Measurements from ENCODE around the gene ABLIM3. TPM values are rescaled to one million over a fixed set of nuclear protein-coding genes. Genes with fewer than 3 reads are reported as not detected.
A peak's percentile ranks its signal among the peaks of the same experiment; 100 is the strongest.

Gene ABLIM3
- total RNA-seq, 3 donors from 2014 or later (not counting 1 experiment from before 2014, with no cell fraction given): 0.41 to 2.4 (median 1.2) TPM

GRCh38 chr5:149262315-149262714 is 121.0 kb downstream of the ABLIM3 start:
- H3K9me3 ChIP-seq (ENCODE audit: control insufficient read depth, insufficient read depth, low read length): no peaks in the 10 kb centered on the region
- H3K4me3 Mint-ChIP-seq: no peak overlapping the region
- peaks cover 0 to 20% of the 10 kb centered on the region in 2 donors for H3K27me3 Mint-ChIP-seq (ENCODE audit: low read depth in 2 of 2)
- TF ChIP-seq CTCF (IDR thresholded peaks at IDR 0.05): no peak
- no peaks in the 10 kb centered on the region for H3K27me3 ChIP-seq (ENCODE audit: control insufficient read depth, insufficient read depth, low read length)
- no peak overlapping the region for H3K27ac Mint-ChIP-seq
- no peaks in the 10 kb centered on the region for H3K9me3 Mint-ChIP-seq
- intact Hi-C loops (cut with micrococcal nuclease): no loop called here
- WGBS (ENCODE audit: insufficient coverage): 75% methylated on average over 4 of the region's 4 CpGs
- DNase-seq (no peak), ATAC-seq (no peak)
- H3K36me3 ChIP-seq (ENCODE audit: control insufficient read depth, insufficient read depth, low read length): no peaks in the 10 kb centered on the region
- H3K4me1 ChIP-seq (ENCODE audit: control insufficient read depth, insufficient read depth, low read length): no peaks in the 10 kb centered on the region
- H3K4me3 ChIP-seq (ENCODE audit: low read length): no peak overlapping the region
- H3K27ac ChIP-seq (ENCODE audit: low read length): no peak overlapping the region
- H3K36me3 Mint-ChIP-seq: no peaks in the 10 kb centered on the region
- peaks cover 0 to 4% of the 10 kb centered on the region in 2 donors for H3K4me1 Mint-ChIP-seq

- WGBS (ENCODE audit: insufficient coverage): 51% methylated on average over 12 of the region's 12 CpGs
- Mint-ChIP-seq H3K4me3 (no peak overlapping the region), H3K9me3 (peaks cover 2 to 6% of the 10 kb centered on the region in 2 donors), H3K4me1 (peaks cover 0 to 4% of the 10 kb centered on the region in 2 donors), H3K36me3 (no peaks in the 10 kb centered on the region), H3K27me3 (ENCODE audit: low read depth in 2 of 2) (peaks cover 0 to 15% of the 10 kb centered on the region in 2 donors), H3K27ac (no peak overlapping the region)
- peaks cover 12% of the 10 kb centered on the region for H3K9me3 ChIP-seq (ENCODE audit: control insufficient read depth, insufficient read depth, low read length)
- no peak overlapping the region for H3K27ac ChIP-seq (ENCODE audit: low read length)
- intact Hi-C loops (cut with micrococcal nuclease): no loop called here
- no peaks in the 10 kb centered on the region for H3K36me3 ChIP-seq (ENCODE audit: control insufficient read depth, insufficient read depth, low read length)
- DNase-seq: peak in 1 of 2 donors; percentile 65
- no peak overlapping the region for H3K4me3 ChIP-seq (ENCODE audit: low read length)
- ATAC-seq: peak; percentile 42 to 75 (median 59)
- no peaks in the 10 kb centered on the region for H3K4me1 ChIP-seq (ENCODE audit: control insufficient read depth, insufficient read depth, low read length)
- H3K27me3 ChIP-seq (ENCODE audit: control insufficient read depth, insufficient read depth, low read length): no peaks in the 10 kb centered on the region
- no peak for TF ChIP-seq CTCF (IDR thresholded peaks at IDR 0.05)
Measured at GRCh38 chr5:149264439-149265067, 123.3 kb downstream of the ABLIM3 start.

DNA sequence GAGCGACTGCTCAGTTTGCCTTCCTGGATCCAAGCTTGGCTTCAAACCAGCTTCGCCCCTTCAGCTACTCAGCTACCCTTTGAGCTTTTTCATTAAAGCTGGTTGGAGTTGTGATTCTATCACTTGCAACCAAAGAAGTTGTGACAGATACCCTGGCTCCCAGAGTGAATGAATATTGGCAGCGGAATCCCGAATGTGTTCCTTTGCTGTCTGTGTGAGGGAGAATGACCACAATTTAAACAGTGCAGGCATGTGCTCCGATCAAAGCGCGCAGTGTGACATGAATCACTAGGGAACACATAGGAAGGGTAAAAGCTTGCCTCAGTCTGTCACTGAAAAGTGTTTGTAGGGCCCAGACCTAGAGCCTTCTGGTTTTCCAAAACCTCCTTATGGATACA is 123.8 kb downstream of the ABLIM3 start:
- TF ChIP-seq CTCF (IDR thresholded peaks at IDR 0.05): no peak
- ATAC-seq (no peak), DNase-seq (no peak)
- WGBS (ENCODE audit: insufficient coverage): 92% methylated on average over 7 of the region's 7 CpGs
- intact Hi-C loops (cut with micrococcal nuclease): no loop called here
- no peak overlapping the region for H3K4me3 Mint-ChIP-seq
- Histone ChIP-seq H3K4me3 (ENCODE audit: low read length) (no peak overlapping the region), H3K36me3 (ENCODE audit: control insufficient read depth, insufficient read depth, low read length) (no peaks in the 10 kb centered on the region), H3K27ac (ENCODE audit: low read length) (no peak overlapping the region), H3K9me3 (ENCODE audit: control insufficient read depth, insufficient read depth, low read length) (peaks cover 12% of the 10 kb centered on the region), H3K27me3 (ENCODE audit: control insufficient read depth, insufficient read depth, low read length) (no peaks in the 10 kb centered on the region), H3K4me1 (ENCODE audit: control insufficient read depth, insufficient read depth, low read length) (no peaks in the 10 kb centered on the region)
- no peak overlapping the region for H3K27ac Mint-ChIP-seq
- peaks cover 2 to 6% of the 10 kb centered on the region in 2 donors for H3K9me3 Mint-ChIP-seq
- H3K36me3 Mint-ChIP-seq: no peaks in the 10 kb centered on the region
- H3K4me1 Mint-ChIP-seq: peaks cover 0 to 4% of the 10 kb centered on the region in 2 donors
- peaks cover 0 to 15% of the 10 kb centered on the region in 2 donors for H3K27me3 Mint-ChIP-seq (ENCODE audit: low read depth in 2 of 2)

DNA sequence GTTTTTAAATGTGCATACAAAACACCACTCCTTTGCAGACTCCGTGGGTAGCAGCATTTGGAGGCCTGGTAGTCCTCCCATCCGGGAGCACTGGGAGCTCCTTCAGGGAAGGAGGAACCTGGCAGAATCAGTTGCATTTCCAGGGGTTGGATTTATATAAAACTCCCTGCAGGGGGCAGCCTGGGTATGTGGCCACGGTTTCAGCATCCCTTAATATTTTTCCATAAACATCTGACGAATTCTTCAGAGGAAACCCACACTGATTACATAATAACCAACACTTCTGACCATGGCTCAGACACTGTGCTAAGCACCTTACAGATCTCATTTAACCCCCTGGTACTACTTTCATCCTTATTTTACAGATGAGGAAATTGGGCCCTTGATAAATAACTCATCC is 124.3 kb downstream of the ABLIM3 start:
- no peak overlapping the region for H3K4me3 ChIP-seq (ENCODE audit: low read length)
- peaks cover 12% of the 10 kb centered on the region for H3K9me3 ChIP-seq (ENCODE audit: control insufficient read depth, insufficient read depth, low read length)
- no peaks in the 10 kb centered on the region for H3K4me1 ChIP-seq (ENCODE audit: control insufficient read depth, insufficient read depth, low read length)
- peaks cover 0 to 13% of the 10 kb centered on the region in 2 donors for H3K27me3 Mint-ChIP-seq (ENCODE audit: low read depth in 2 of 2)
- H3K27me3 ChIP-seq (ENCODE audit: control insufficient read depth, insufficient read depth, low read length): no peaks in the 10 kb centered on the region
- no peak overlapping the region for H3K27ac Mint-ChIP-seq
- ATAC-seq (no peak), DNase-seq (peak in 1 of 2 donors; percentile 7)
- peaks cover 0 to 4% of the 10 kb centered on the region in 2 donors for H3K4me1 Mint-ChIP-seq
- WGBS (ENCODE audit: insufficient coverage): 17% methylated on average over 4 of the region's 4 CpGs
- H3K9me3 Mint-ChIP-seq: peaks cover 2 to 6% of the 10 kb centered on the region in 2 donors
- no peak for TF ChIP-seq CTCF (IDR thresholded peaks at IDR 0.05)
- intact Hi-C loops (cut with micrococcal nuclease): no loop called here
- H3K36me3 Mint-ChIP-seq: no peaks in the 10 kb centered on the region
- no peak overlapping the region for H3K27ac ChIP-seq (ENCODE audit: low read length)
- H3K36me3 ChIP-seq (ENCODE audit: control insufficient read depth, insufficient read depth, low read length): no peaks in the 10 kb centered on the region
- H3K4me3 Mint-ChIP-seq: no peak overlapping the region

All from natural killer cell (primary cell).